HL-60 (cell line): ENCODE data around the gene UBTD1.
A peak's percentile ranks its signal among the peaks of the same experiment; 100 is the strongest.

Source experiments
- DNase-seq, 2 experiments: peaks; one replicate each; pipeline ENCODE4 v3.0.0-alpha.2; 2010 to 2020; ENCODE audit warnings: low read depth in 1 of 2, low spot score in 1 of 2
- H3K27ac ChIP-seq: fragments of 250-450 bp; sonication (Bioruptor Pico); replicated peaks from 2 replicates; pipeline ENCODE4 v1.5.1; 2020; ENCODE audit warnings: mild to moderate bottlenecking, moderate library complexity
- H3K27me3 ChIP-seq: fragments of 250-450 bp; sonication (Bioruptor Pico); 2 replicates; pipeline ENCODE4 v1.5.1; 2021; ENCODE audit warnings: mild to moderate bottlenecking, moderate library complexity; ENCODE audit not compliant: insufficient read depth, poor library complexity, severe bottlenecking
- H3K4me3 ChIP-seq: replicated peaks from 2 replicates; pipeline ENCODE4 v1.5.1; 2011; ENCODE audit warnings: mild to moderate bottlenecking, control low read depth, low read length; ENCODE audit not compliant: insufficient read depth
- CTCF ChIP-seq: IDR thresholded peaks from one replicate; pipeline ENCODE4 v1.5.1; 2011; ENCODE audit warnings: low read length, control low read depth, inconsistent platforms; ENCODE audit not compliant: insufficient read depth
- GABPA ChIP-seq: IDR thresholded peaks from 2 replicates; pipeline ENCODE4 v1.6.1; 2012; ENCODE audit warnings: low read depth
- POLR2AphosphoS5 ChIP-seq: IDR thresholded peaks from 2 replicates; pipeline ENCODE4 v1.6.1; 2012; ENCODE audit warnings: low read depth
- SPI1 ChIP-seq: IDR thresholded peaks from 2 replicates; pipeline ENCODE4 v1.6.1; 2012; ENCODE audit warnings: low read depth, mild to moderate bottlenecking, borderline replicate concordance
- long read RNA-seq: library from polyadenylated mRNA; unstranded; transcript quantifications from one replicate; pipeline ENCODE4 v2.0.0, GENCODE V29; 2020
- TF ChIP-seq, protein P1 (sequence below): IDR thresholded peaks from 2 replicates; pipeline ENCODE4 v1.6.1; 2012; ENCODE audit warnings: low read depth; ENCODE audit not compliant: insufficient replicate concordance

The UBTD1 gene, protein sequence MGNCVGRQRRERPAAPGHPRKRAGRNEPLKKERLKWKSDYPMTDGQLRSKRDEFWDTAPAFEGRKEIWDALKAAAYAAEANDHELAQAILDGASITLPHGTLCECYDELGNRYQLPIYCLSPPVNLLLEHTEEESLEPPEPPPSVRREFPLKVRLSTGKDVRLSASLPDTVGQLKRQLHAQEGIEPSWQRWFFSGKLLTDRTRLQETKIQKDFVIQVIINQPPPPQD
- long read RNA-seq, partial matches to known transcripts = 1 of 4 reads
- long read RNA-seq, other reads (novel, unspliced or antisense) = 1 of 4 reads

DNA sequence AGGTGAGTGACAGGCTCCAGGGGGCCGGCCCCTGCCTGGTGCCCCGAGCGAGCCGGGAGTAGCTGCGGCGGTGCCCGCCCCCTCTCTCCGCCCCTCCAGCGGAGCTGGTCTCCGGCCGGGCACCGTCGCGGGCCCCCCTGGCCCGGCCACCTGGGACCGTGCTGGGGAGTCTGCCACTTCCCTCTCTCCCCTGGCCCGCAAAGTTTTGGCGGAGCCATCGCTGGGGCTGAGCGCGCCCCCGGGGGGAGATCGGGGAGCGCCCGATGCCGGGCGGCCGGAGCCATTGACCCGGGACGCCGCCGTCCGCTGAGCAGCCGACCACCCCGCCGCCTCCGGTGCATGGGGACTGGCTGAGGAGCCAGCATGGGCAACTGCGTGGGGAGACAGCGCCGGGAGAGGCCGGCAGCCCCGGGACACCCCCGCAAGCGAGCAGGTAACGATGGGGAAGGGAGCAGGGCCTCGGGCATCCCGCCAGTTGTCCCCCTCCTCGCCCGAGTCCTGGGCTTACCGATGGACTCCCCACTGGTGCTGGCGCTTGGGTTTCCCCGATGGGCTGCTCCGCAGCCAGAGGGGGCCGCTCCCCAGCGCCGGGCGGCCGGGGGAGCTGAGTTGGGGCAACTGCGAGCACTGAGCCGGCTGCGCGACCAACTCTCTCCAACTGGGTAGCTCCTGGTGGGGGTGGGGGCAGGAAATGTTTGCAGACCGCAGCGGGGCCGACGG lies at the start of gene UBTD1:
Gene UBTD1, plus strand, starts transcription at position 84 of the 720 bp plus-strand sequence. Its CDS starts 280 bp downstream, at position 364.
- peak within 1 kb of the TSS; percentile 85 for H3K27ac ChIP-seq

GRCh38 chr10:97450828-97451227 lies 47.9 kb upstream of the UBTD1 start:
- Histone ChIP-seq H3K27ac (no peak overlapping the region), H3K4me3 (no peak overlapping the region), H3K27me3 (no peaks in the 10 kb centered on the region)
- TF ChIP-seq POLR2AphosphoS5 (no peak), GABPA (no peak), SPI1 (no peak), CTCF (no peak)
- TF ChIP-seq, protein P1, sequence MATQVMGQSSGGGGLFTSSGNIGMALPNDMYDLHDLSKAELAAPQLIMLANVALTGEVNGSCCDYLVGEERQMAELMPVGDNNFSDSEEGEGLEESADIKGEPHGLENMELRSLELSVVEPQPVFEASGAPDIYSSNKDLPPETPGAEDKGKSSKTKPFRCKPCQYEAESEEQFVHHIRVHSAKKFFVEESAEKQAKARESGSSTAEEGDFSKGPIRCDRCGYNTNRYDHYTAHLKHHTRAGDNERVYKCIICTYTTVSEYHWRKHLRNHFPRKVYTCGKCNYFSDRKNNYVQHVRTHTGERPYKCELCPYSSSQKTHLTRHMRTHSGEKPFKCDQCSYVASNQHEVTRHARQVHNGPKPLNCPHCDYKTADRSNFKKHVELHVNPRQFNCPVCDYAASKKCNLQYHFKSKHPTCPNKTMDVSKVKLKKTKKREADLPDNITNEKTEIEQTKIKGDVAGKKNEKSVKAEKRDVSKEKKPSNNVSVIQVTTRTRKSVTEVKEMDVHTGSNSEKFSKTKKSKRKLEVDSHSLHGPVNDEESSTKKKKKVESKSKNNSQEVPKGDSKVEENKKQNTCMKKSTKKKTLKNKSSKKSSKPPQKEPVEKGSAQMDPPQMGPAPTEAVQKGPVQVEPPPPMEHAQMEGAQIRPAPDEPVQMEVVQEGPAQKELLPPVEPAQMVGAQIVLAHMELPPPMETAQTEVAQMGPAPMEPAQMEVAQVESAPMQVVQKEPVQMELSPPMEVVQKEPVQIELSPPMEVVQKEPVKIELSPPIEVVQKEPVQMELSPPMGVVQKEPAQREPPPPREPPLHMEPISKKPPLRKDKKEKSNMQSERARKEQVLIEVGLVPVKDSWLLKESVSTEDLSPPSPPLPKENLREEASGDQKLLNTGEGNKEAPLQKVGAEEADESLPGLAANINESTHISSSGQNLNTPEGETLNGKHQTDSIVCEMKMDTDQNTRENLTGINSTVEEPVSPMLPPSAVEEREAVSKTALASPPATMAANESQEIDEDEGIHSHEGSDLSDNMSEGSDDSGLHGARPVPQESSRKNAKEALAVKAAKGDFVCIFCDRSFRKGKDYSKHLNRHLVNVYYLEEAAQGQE = no peak
- no peak for DNase-seq

More for the DNA sequence above, at the start of gene UBTD1:
- DNase-seq = no peak
- Histone ChIP-seq H3K27me3 (no peaks in the 10 kb centered on the region), H3K4me3 (peak within 1 kb of the TSS; percentile 95)
- TF ChIP-seq CTCF = no peak
- 0 out of 2 replicates have a peak, but pooled peaks have one; percentile 20 for TF ChIP-seq SPI1

GRCh38 chr10:97451605-97452004 lies 47.1 kb upstream of the UBTD1 start:
- no peak for DNase-seq
- Histone ChIP-seq H3K27ac (no peak overlapping the region), H3K4me3 (no peak overlapping the region), H3K27me3 (no peaks in the 10 kb centered on the region)
- TF ChIP-seq SPI1 (no peak), POLR2AphosphoS5 (no peak), GABPA (no peak), CTCF (no peak)
- TF ChIP-seq, protein P1 = no peak
